ENCODE measurements around the gene ESYT2.
A peak's percentile ranks its signal among the peaks of the same experiment; 100 is the strongest.

DNA sequence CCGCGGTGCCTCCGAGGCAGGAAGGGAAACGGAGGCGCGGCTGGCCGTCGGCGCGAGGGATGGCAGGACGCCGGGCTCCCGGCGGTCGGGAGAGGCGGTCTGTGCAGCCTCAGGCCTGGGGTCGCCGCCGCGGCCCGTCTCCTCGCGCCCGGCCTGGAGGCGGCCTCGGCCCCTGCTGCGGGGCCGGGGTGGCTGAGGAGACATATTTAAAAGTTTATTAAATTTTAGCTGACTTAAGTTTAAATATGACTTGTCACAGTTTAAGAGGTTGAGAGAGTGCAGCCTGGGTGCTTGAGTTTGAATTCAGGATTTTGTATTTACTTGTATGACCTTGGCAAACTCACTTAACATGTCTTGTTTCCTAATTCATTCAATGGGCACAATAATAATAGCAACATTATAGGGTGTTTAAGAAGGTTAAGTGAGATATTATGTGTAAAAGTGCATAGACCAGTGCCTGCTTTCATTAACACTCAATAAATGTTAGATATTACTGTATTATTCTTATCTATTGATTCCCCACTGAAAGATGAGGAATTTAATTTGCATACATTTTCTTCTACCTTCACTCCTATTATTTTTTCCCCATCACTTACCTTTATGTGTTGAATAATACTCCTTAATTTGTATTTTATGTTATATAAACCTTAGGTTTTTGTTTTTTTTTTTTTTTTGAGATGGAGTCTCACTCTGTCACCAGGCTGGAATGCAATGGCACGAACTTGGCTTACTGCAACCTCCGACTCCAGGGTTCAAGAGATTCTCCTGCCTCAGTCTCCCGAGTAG lies 27.8 kb upstream of the ESYT2 start:
- TF ChIP-seq ZFX (IDR thresholded peaks at IDR 0.05) (peak; percentile 87), CTCF (IDR thresholded peaks at IDR 0.05 in 2 of 3, conservative IDR thresholded peaks at IDR 0.05 in 1 of 3; ENCODE audit: borderline replicate concordance in 1 of 3, insufficient read depth in 1 of 3, low read depth in 2 of 3, low read length in 2 of 3) (no peak), POLR2A (IDR thresholded peaks at IDR 0.05; ENCODE audit: borderline replicate concordance, extremely low read depth, insufficient read depth, insufficient read length) (no peak), ELF1 (IDR thresholded peaks at IDR 0.05; ENCODE audit: borderline replicate concordance, low read depth) (no peak), EZH2 (IDR thresholded peaks at IDR 0.05) (no peak), POLR2AphosphoS5 (IDR thresholded peaks at IDR 0.05; ENCODE audit: low read depth, low read length) (no peak), SP1 (IDR thresholded peaks at IDR 0.05; ENCODE audit: low read depth) (no peak), SRF (IDR thresholded peaks at IDR 0.05; ENCODE audit: low read depth) (no peak)
- TF ChIP-seq, protein P1, sequence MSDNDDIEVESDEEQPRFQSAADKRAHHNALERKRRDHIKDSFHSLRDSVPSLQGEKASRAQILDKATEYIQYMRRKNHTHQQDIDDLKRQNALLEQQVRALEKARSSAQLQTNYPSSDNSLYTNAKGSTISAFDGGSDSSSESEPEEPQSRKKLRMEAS (IDR thresholded peaks at IDR 0.05): no peak
- TF ChIP-seq, protein P2, sequence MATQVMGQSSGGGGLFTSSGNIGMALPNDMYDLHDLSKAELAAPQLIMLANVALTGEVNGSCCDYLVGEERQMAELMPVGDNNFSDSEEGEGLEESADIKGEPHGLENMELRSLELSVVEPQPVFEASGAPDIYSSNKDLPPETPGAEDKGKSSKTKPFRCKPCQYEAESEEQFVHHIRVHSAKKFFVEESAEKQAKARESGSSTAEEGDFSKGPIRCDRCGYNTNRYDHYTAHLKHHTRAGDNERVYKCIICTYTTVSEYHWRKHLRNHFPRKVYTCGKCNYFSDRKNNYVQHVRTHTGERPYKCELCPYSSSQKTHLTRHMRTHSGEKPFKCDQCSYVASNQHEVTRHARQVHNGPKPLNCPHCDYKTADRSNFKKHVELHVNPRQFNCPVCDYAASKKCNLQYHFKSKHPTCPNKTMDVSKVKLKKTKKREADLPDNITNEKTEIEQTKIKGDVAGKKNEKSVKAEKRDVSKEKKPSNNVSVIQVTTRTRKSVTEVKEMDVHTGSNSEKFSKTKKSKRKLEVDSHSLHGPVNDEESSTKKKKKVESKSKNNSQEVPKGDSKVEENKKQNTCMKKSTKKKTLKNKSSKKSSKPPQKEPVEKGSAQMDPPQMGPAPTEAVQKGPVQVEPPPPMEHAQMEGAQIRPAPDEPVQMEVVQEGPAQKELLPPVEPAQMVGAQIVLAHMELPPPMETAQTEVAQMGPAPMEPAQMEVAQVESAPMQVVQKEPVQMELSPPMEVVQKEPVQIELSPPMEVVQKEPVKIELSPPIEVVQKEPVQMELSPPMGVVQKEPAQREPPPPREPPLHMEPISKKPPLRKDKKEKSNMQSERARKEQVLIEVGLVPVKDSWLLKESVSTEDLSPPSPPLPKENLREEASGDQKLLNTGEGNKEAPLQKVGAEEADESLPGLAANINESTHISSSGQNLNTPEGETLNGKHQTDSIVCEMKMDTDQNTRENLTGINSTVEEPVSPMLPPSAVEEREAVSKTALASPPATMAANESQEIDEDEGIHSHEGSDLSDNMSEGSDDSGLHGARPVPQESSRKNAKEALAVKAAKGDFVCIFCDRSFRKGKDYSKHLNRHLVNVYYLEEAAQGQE (IDR thresholded peaks at IDR 0.05; ENCODE audit: low read depth): no peak

Measured in HCT116 (cell line).